ENCODE data around the gene ARIH1.
"Not testable (repeated sequence)": the region's sequence is repeated elsewhere in the genome, so short reads cannot be mapped to it uniquely, and the experiment has no call there.

ARIH1 gene

DNA sequence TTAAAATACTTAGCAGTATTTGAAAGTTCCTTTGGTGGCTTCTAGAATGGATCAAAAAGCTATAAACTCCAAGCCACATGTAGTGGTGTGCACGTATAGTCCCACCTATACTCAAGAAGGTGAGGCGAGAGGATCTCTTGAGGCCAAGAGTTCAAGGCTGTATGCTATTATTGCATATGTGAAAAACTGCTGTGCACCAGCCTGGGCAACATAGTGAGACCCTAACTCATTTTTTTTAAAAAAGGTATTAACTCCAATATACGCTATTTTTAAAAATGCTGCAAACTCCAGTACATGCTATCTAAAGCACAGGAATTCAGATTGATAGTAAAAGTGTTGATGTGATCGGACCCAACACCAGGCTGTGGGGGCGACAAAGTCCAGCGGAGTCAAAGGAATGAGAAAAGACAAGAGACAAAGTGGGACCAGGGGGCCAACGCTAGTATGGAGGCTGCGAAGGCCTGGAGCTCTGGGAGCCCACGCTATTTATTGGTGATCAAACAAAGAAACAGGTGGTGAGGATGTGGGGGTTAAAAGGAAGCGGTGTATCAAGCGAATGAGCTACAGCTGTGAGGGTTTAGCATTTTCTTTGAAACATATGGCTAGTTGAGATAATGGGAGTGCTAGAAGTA is 66.6 kb downstream of the ARIH1 start:
- no peak for DNase-seq

GRCh38 chr15:72541674-72542073 is 67.5 kb downstream of the ARIH1 start:
- no peak for DNase-seq

GRCh38 chr15:72545156-72545555 is 71.0 kb downstream of the ARIH1 start:
- no peak for DNase-seq

- no peak for DNase-seq
Measured at GRCh38 chr15:72554471-72555425, 80.6 kb downstream of the ARIH1 start.

DNA sequence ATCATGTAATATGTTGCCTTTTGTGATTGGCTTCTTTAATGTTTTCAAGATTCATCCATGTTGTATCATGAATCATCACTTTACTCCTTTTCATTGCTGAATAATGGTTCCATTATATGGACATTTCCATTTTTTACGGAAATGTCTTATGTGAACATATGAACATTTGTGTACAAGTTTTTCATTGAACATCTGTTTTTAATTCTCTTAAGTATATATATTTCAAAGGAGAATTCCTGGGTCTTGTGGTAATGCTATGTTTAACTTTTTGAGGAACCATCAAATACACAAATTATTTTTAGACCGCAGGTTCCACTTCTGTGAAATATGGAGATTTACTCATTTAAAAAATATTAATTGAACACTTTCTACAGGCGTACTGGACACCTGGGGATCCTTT is 85.7 kb downstream of the ARIH1 start:
- no peak for DNase-seq

- DNase-seq = no peak
Measured at GRCh38 chr15:72560458-72560857, 86.3 kb downstream of the ARIH1 start.

- DNase-seq = no peak
Measured at GRCh38 chr15:72562386-72562785, 88.3 kb downstream of the ARIH1 start.

DNA sequence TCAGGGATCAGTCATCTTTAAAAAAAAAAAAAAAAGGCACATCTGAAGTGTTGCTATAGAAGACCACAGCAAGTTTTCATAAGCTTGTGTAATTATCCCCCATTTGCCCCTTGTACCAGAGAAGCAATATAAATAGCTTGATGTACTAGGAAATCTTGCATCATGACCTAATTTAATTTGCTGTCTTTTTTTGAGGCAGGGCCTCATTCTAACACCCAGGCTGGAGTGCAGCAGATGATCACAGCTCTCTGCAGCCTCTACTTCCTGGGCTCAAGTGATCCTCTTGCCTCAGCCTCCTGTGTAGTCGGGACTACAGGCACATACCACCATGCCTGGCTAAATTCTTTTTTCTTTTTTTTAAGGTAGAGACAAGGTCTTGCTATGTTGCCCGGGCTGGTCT is 88.7 kb downstream of the ARIH1 start:
- DNase-seq = no peak

- no peak for DNase-seq
Measured at GRCh38 chr15:72564091-72564490, 90.0 kb downstream of the ARIH1 start.

DNA sequence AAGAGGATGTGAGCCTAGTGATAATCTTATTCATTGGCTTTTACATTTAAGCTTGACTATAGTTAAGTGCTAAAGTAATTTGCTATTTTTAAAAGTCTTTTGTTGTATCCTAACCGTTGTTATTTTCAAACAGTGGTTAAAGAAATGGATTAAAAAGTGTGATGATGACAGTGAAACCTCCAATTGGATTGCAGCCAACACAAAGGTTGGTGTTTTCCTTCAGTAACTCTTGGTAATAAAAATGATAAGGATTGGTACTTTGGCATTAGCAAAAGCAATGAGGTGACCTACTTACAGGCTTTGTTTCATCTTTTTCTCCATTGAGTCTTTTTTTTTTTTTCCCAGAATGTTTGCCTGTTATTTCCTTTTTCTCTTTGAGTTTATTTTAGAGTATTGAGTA is 92.8 kb downstream of the ARIH1 start:
- DNase-seq = no peak

DNA sequence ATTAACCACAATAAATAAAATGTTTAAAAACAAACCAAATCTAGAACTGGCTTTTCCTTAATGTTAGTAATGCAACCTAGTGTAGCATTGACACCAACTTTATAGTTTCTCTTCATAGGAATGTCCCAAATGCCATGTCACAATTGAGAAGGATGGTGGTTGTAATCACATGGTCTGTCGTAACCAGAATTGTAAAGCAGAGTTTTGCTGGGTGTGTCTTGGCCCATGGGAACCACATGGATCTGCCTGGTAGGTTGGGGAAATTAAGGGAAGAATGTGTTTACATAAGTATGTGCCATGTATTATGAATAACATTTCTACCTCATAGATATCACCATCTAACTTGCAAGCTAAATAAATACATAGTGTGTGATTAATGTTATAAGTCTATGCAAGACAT is 95.9 kb downstream of the ARIH1 start:
- no peak for DNase-seq

DNA sequence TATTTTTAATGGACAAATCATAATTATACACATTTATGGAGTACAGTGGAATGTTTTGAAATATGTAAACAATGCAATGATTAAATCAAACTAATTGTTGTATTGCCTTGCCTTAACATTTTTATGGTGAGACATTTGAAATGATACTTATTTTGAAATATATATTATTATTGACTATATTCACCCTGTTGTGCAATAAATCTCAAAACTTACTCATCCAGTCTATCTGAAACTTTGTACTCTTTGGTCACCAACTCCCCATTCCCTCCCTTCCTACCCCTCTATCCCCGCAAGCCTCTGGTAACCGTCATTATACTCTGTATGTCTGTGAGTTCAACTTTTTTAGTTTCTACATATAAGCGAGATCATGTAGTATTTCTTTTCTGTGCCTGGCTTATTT is 105.7 kb downstream of the ARIH1 start:
- DNase-seq = no peak

DNA sequence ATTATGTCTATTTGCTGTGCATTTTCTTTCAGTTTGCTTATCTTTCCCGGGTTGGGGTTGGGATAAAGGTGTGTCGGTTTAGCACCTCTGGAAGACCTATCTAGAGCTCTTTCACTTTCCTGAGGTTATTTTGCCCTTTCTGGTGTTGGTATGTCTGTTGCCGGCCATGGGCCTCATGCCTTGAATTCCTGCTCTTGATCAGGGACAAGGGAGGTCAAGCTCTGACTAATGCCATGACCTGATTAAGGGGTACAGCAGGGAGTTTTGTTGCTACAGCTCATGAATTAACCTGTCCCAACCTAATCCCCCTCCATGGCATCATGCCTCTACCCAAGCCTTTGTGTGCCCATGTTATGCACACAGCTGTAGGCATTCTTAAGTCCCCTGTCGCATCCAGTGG is 109.9 kb downstream of the ARIH1 start:
- DNase-seq = no peak

DNA sequence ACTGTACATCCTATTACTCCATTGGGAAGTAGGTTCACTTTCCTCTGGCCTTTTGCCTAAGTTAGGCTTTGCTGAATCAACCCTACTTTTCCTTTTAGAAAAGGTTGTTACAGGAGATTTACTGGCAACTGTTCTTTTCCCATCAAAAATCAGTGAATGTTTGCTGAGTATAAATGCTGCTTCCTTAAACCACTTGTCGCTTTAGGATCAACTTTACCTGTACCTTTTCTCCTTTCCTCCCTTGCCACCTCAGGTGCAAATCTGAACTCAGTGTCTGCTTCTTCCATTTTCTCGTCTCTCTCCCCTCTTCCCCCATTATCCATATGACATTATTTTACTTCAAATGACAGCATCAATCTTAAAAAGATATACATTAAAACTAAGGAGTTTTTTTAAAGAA is 110.9 kb downstream of the ARIH1 start:
- DNase-seq = no peak

GRCh38 chr15:72585476-72586058 is 111.4 kb downstream of the ARIH1 start:
- no peak for DNase-seq

DNA sequence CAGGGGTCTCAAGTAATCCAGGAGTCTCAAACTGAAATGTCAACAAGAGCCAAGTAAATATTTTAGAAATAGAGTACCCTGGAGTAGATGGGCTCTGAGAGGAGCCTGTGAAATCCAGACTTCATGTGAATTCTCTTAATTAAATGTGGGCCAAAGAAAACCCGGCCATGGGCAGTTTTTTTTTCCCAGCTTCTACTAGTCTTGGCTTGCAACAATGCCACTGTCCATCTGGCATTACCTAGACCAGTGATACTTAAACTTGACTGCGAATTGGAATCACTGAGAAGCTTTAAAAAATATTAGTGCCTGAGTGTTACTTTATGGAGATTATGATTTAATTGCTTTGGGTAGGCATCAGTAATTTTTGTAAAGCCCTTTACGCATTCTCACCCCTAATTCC is 114.0 kb downstream of the ARIH1 start:
- no peak for DNase-seq

- no peak for DNase-seq
Measured at GRCh38 chr15:72590427-72590826, 116.3 kb downstream of the ARIH1 start.

- no peak for DNase-seq
Measured at GRCh38 chr15:72591361-72591760, 117.2 kb downstream of the ARIH1 start.

- DNase-seq = no peak
Measured at GRCh38 chr15:72592097-72592496, 118.0 kb downstream of the ARIH1 start.

DNA sequence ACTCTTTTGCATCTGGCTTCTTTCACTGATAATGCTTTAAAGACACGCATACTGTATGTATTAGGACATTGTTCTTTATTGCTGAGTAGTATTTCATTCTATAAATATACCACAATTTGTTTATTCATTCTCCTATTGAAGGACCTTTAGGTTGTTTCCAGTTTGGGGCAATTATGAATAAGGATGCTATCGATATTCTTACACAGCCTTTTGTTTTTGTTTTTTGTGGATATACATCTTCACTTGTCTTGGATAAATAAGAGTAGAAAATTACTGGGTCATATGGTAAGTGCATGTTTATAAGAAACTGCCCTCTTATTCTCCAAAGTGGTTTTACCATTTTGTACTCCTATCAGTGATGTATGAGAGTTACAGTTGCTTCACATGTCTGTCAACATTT is 118.5 kb downstream of the ARIH1 start:
- no peak for DNase-seq

GRCh38 chr15:72593838-72594237 is 119.7 kb downstream of the ARIH1 start:
- no peak for DNase-seq

DNA sequence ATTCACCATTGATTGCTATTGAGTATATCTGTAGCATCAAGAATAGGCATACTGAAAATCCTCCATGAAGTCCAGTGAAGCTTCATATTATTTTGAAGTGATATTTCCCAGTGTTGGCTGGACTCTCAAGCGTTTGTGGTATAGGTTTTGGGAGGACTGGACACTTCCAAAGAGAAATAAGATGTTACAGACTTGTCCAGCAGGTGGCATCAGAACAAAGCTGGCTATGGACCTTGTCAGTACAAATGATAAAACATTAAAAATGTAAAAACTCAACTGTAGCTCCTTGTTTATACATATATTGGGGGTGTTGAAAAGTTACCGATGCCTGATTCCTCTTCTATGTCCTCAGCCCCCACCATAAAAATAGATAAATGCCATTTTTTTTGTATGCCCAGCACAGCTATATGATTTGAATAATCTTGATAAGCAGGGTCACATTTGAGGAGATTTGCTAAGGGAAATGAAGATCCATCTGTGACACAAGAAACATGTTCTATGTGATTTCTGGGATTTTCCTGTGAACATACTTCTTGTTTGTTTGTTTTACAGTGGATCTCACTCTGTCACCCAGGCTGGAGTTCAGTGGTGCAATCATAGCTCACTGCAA is 125.8 kb downstream of the ARIH1 start:
- peak; percentile 12 for DNase-seq

GRCh38 chr15:72604794-72605193 is 130.7 kb downstream of the ARIH1 start:
- DNase-seq = no peak

DNA sequence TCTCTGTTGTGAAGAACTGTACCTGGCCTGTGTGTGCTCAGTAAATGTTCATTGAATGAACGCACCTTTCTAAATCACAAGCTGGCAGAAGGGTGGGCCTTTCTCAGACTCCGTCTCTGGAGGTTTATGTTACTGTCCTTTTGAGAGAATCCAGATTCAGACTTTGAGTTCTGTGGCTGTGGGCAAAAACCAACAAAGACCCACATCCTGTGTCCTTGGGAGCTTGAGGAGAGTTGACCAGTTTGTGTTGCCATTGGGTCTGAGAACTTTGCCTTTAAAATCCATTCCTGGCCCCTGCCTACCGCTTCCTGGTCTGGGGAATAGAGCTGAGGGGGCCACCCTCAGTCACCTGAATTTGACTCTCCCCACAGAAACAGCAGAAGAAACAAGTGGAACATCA is 134.0 kb downstream of the ARIH1 start:
- not testable (repeated sequence) for DNase-seq
